D341Med (cell line): ENCODE measurements around the gene STAC3.

Experiments used
- DNase-seq: peaks from one replicate; pipeline ENCODE4 v3.0.0; 2012; ENCODE audit warnings: low spot score

Gene STAC3

GRCh38 chr12:57254506-57255280, 3.7 kb upstream of the STAC3 start:
- DNase-seq: no peak

GRCh38 chr12:57250541-57250940, 446 bp downstream of the STAC3 start:
- no peak for DNase-seq

GRCh38 chr12:57248934-57249742, 1.8 kb downstream of the STAC3 start:
- DNase-seq: no peak

- DNase-seq: no peak
Measured at GRCh38 chr12:57247041-57247440, 3.9 kb downstream of the STAC3 start.

GRCh38 chr12:57244312-57244696, 6.7 kb downstream of the STAC3 start:
- DNase-seq: no peak

GRCh38 chr12:57243521-57244311, 7.3 kb downstream of the STAC3 start:
- DNase-seq: peak; percentile 89

GRCh38 chr12:57242691-57243454, 8.1 kb downstream of the STAC3 start:
- peak; percentile 84 for DNase-seq

GRCh38 chr12:57242329-57242690, 8.7 kb downstream of the STAC3 start:
- peak; percentile 73 for DNase-seq

- peak; percentile 60 for DNase-seq
Measured at GRCh38 chr12:57241402-57242310, 9.3 kb downstream of the STAC3 start.

GRCh38 chr12:57240926-57241401, 10.0 kb downstream of the STAC3 start:
- DNase-seq: no peak

- peak; percentile 72 for DNase-seq
Measured at GRCh38 chr12:57240066-57240921, 10.7 kb downstream of the STAC3 start.

GRCh38 chr12:57239587-57240065, 11.4 kb downstream of the STAC3 start:
- DNase-seq: no peak

GRCh38 chr12:57238854-57239554, 12.0 kb downstream of the STAC3 start:
- DNase-seq: peak; percentile 94

- no peak for DNase-seq
Measured at GRCh38 chr12:57237932-57238853, 12.8 kb downstream of the STAC3 start.

GRCh38 chr12:57237596-57237931, 13.4 kb downstream of the STAC3 start:
- DNase-seq: no peak

GRCh38 chr12:57236925-57237595, 13.9 kb downstream of the STAC3 start:
- no peak for DNase-seq

- DNase-seq: no peak
Measured at GRCh38 chr12:57236201-57236924, 14.6 kb downstream of the STAC3 start.
